CD4-positive, alpha-beta T cell (primary cell): ENCODE measurements around the gene FAM221B. TPM values are rescaled to one million over a fixed set of nuclear protein-coding genes. Genes with fewer than 3 reads are reported as not detected.

Experiments
- ATAC-seq: fragments of 200-7000 bp; cut with Tn5 transposase; one replicate; pipeline ENCODE4 v1.10.0; 2022; ENCODE audit warnings: mild to moderate bottlenecking; ENCODE audit not compliant: poor library complexity
- CTCF ChIA-PET: fragments of 350-600 bp; sonication (Branson Sonifier 250); formaldehyde crosslinking; loops from one replicate; lab custom pipeline; 2021; ENCODE audit warnings: antibody characterized with exemption, inconsistent platforms; lab: Charles Lee
- POLR2A ChIA-PET: fragments of 350-600 bp; sonication (Branson Sonifier 250); formaldehyde crosslinking; loops from one replicate; lab custom pipeline; 2021; ENCODE audit warnings: antibody characterized with exemption, inconsistent platforms; lab: Charles Lee
- DNase-seq, 14 experiments: peaks; one replicate each; pipeline ENCODE4 v3.0.0-alpha.2; 2013 to 2020; ENCODE audit warnings: mixed read lengths in 2 of 14
- H3K27ac ChIP-seq, 2 donors: one replicate each; pipeline versions ENCODE4 v1.5.1 to v1.7.0; 2013; ENCODE audit warnings: low read length in 2 of 2, low read depth in 1 of 2, mild to moderate bottlenecking in 1 of 2
- H3K27me3 ChIP-seq, 2 experiments: 1 replicate in 1 of 2; 2 replicates in 1 of 2; pipeline versions ENCODE4 v1.6.1 to v1.7.0; 2013; ENCODE audit warnings: low read length in 2 of 2, control low read depth in 1 of 2, mild to moderate bottlenecking in 1 of 2, moderate library complexity in 1 of 2; ENCODE audit not compliant: insufficient read depth in 2 of 2, control insufficient read depth in 1 of 2
- H3K36me3 ChIP-seq: one replicate; pipeline ENCODE4 v1.6.1; 2013; ENCODE audit warnings: low read length, control low read depth; ENCODE audit not compliant: insufficient read depth
- H3K4me1 ChIP-seq: one replicate; pipeline ENCODE4 v1.6.1; 2013; ENCODE audit warnings: low read length, control low read depth; ENCODE audit not compliant: insufficient read depth
- H3K4me3 ChIP-seq: one replicate; pipeline ENCODE4 v1.5.1; 2013; ENCODE audit warnings: mild to moderate bottlenecking, low read length, moderate library complexity
- H3K9me3 ChIP-seq, 2 experiments: 1 replicate in 1 of 2; 2 replicates in 1 of 2; pipeline versions ENCODE4 v1.6.1 to v1.7.0; 2013; ENCODE audit warnings: low read length in 2 of 2, mild to moderate bottlenecking in 2 of 2, control low read depth in 1 of 2, moderate library complexity in 1 of 2; ENCODE audit not compliant: control insufficient read depth in 1 of 2, insufficient read depth in 1 of 2
- H3K27ac Mint-ChIP-seq: one replicate; pipeline ENCODE4 v1.8.0; 2020; ENCODE audit warnings: mixed read lengths
- H3K27me3 Mint-ChIP-seq: one replicate; pipeline ENCODE4 v1.8.0; 2021; ENCODE audit warnings: mixed read lengths
- H3K36me3 Mint-ChIP-seq: one replicate; pipeline ENCODE4 v1.8.0; 2021; ENCODE audit warnings: low read depth, mixed read lengths
- H3K4me1 Mint-ChIP-seq: one replicate; pipeline ENCODE4 v1.8.0; 2021; ENCODE audit warnings: low read depth, mixed read lengths
- H3K4me3 Mint-ChIP-seq: one replicate; pipeline ENCODE4 v1.8.0; 2020; ENCODE audit warnings: mild to moderate bottlenecking, mixed read lengths
- H3K9me3 Mint-ChIP-seq: one replicate; pipeline ENCODE4 v1.8.0; 2020; ENCODE audit warnings: mixed read lengths
- intact Hi-C, 2 experiments: fragments of 100-400 bp; cut with DNase I in 1 of 2; cut with micrococcal nuclease in 1 of 2; formaldehyde crosslinking; loops; one replicate each; pipeline versions ENCODE4 v1.15.1 to v1.9.0; 2023 to 2025; cut with DNase I, micrococcal nuclease
- total RNA-seq, 174 experiments: library from RNA in 2 of 174; stranded (reverse) in 2 of 174; gene quantifications; one replicate each; pipeline ENCODE4 v1.2.3 and lab custom pipeline; 2021 to 2026
- TF ChIP-seq, protein P1 (sequence below): fragments of 200-600 bp; IDR thresholded peaks from one replicate; pipeline ENCODE4 v1.8.0; 2022; ENCODE audit warnings: antibody characterized with exemption, mild to moderate bottlenecking

Gene FAM221B
- total RNA-seq, 2 experiments from 2014 or later = not detected

- Histone ChIP-seq H3K36me3 (no peaks in the 10 kb centered on the region), H3K27ac (no peak overlapping the region), H3K27me3 (no peaks in the 10 kb centered on the region), H3K4me1 (peaks cover 25% of the 10 kb centered on the region), H3K4me3 (no peak overlapping the region), H3K9me3 (no peaks in the 10 kb centered on the region)
- no peaks in the 10 kb centered on the region for H3K36me3 Mint-ChIP-seq
- peak overlapping the region; percentile 12 for H3K27ac Mint-ChIP-seq
- intact Hi-C loops = loop anchor here (1.0 to 5.0 kb wide), 4 partner anchors 36 to 219 kb away; partner anchors contain the start of genes CCDC107 (in 1 of the 2), RMRP (in 1 of the 2) and TESK1 (in 1 of the 2)
- DNase-seq (peak in 5 of 14 experiments; percentile 25 to 78 (median 63)), ATAC-seq (peak; percentile 42)
- H3K27me3 Mint-ChIP-seq = no peaks in the 10 kb centered on the region
- H3K4me3 Mint-ChIP-seq = peak overlapping the region; percentile 78
- ChIA-PET CTCF (interaction anchor here (0.8 to 2.1 kb wide), 13 partner anchors 9 to 134 kb away, joined by 3 to 12 read pairs (median 5); partner anchors contain the start of genes HINT2 and SPAG8), POLR2A (interaction anchor here (0.6 to 2.1 kb wide), 3 partner anchors 12 to 56 kb away, joined by 3 to 10 read pairs (median 5); partner anchors contain the start of genes HINT2 and SPAG8)
- no peaks in the 10 kb centered on the region for H3K9me3 Mint-ChIP-seq
- peaks cover 34% of the 10 kb centered on the region for H3K4me1 Mint-ChIP-seq
- TF ChIP-seq, protein P1, sequence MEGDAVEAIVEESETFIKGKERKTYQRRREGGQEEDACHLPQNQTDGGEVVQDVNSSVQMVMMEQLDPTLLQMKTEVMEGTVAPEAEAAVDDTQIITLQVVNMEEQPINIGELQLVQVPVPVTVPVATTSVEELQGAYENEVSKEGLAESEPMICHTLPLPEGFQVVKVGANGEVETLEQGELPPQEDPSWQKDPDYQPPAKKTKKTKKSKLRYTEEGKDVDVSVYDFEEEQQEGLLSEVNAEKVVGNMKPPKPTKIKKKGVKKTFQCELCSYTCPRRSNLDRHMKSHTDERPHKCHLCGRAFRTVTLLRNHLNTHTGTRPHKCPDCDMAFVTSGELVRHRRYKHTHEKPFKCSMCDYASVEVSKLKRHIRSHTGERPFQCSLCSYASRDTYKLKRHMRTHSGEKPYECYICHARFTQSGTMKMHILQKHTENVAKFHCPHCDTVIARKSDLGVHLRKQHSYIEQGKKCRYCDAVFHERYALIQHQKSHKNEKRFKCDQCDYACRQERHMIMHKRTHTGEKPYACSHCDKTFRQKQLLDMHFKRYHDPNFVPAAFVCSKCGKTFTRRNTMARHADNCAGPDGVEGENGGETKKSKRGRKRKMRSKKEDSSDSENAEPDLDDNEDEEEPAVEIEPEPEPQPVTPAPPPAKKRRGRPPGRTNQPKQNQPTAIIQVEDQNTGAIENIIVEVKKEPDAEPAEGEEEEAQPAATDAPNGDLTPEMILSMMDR = peak; percentile 75
These were observed 2.3 kb downstream of the FAM221B start for GRCh38 chr9:35826071-35826701.

- POLR2A ChIA-PET = no interaction called here
- Histone ChIP-seq H3K4me1 (peaks cover 9% of the 10 kb centered on the region), H3K27me3 (no peaks in the 10 kb centered on the region), H3K27ac (no peak overlapping the region), H3K9me3 (no peaks in the 10 kb centered on the region), H3K36me3 (no peaks in the 10 kb centered on the region), H3K4me3 (no peak overlapping the region)
- intact Hi-C loops = loop anchor here in 1 of 2 experiments (5.0 kb wide), 1 partner anchor 1441 kb away; no protein-coding TSS in a partner anchor
- Mint-ChIP-seq H3K36me3 (no peaks in the 10 kb centered on the region), H3K27ac (no peak overlapping the region), H3K4me3 (no peak overlapping the region), H3K4me1 (peaks cover 6% of the 10 kb centered on the region), H3K27me3 (no peaks in the 10 kb centered on the region), H3K9me3 (no peaks in the 10 kb centered on the region)
- DNase-seq = no peak
- TF ChIP-seq, protein P1 = no peak
- CTCF ChIA-PET = interaction anchor here (0.7 to 1.3 kb wide), 2 partner anchors 34 to 219 kb away, joined by 3 read pairs; no protein-coding TSS in a partner anchor
- no peak for ATAC-seq
These were observed 5.6 kb downstream of the FAM221B start for GRCh38 chr9:35822926-35823325.

DNA sequence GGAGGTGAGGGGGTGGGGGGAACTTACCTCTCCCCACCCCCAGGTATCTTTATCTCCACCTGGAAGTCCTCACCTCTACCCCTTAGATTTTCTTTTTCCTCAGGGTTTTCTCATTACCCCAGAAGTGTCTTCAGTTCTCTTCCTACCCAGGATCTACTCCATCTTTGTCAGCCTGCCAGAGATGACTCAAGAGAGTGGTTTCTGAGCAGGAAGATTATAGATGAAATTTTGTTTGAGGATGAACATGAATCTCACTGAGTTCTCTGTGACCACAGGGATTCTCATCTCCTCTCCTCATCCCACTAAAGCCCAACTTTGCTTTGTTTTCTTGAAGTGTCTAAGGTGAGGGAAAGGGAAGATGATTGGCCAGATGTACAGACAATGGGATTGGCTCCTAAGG lies 8.5 kb downstream of the FAM221B start:
- TF ChIP-seq, protein P1 = no peak
- Mint-ChIP-seq H3K27me3 (no peaks in the 10 kb centered on the region), H3K36me3 (peaks cover 5% of the 10 kb centered on the region), H3K9me3 (no peaks in the 10 kb centered on the region), H3K27ac (no peak overlapping the region), H3K4me1 (peaks cover 6% of the 10 kb centered on the region), H3K4me3 (no peak overlapping the region)
- ChIA-PET CTCF (no interaction called here), POLR2A (no interaction called here)
- ATAC-seq (no peak), DNase-seq (no peak)
- intact Hi-C loops = loop anchor here in 1 of 2 experiments (5.0 kb wide), 1 partner anchor 1438 kb away; no protein-coding TSS in a partner anchor
- no peak overlapping the region for H3K27ac ChIP-seq
- no peaks in the 10 kb centered on the region for H3K36me3 ChIP-seq
- H3K27me3 ChIP-seq = no peaks in the 10 kb centered on the region
- H3K4me3 ChIP-seq = no peak overlapping the region
- no peaks in the 10 kb centered on the region for H3K9me3 ChIP-seq
- peaks cover 2% of the 10 kb centered on the region for H3K4me1 ChIP-seq
